Measurements from ENCODE around the gene PPFIBP2. TPM values are rescaled to one million over a fixed set of nuclear protein-coding genes. Genes with fewer than 3 reads are reported as not detected.

Gene PPFIBP2
- total and polyA plus RNA-seq, 2 of the 13 experiments (the other 11 are each of a cell fraction or from before 2014, with no cell fraction given), result 15.0 to 52.5 TPM

DNA sequence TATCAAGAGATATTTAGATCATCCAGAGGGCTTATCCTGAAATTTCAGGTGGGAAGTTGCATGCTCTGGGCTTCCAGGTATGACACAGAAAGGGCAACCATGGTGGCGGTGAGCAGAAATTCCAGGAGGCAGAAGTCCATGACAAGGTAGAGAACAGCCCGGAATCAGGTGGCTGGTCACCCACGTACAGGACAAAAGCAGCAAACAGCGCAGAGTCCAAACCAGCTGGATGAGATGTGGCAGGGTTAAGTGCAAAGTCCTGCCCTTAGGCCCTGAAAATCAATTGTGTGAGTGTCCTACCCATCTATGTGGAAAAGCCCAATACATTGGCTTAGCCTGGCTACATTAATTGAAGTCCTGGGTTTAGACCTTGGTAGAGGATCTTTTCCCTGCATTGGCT is 11.6 kb downstream of the PPFIBP2 start (continued):
- TF ChIP-seq, protein P1, sequence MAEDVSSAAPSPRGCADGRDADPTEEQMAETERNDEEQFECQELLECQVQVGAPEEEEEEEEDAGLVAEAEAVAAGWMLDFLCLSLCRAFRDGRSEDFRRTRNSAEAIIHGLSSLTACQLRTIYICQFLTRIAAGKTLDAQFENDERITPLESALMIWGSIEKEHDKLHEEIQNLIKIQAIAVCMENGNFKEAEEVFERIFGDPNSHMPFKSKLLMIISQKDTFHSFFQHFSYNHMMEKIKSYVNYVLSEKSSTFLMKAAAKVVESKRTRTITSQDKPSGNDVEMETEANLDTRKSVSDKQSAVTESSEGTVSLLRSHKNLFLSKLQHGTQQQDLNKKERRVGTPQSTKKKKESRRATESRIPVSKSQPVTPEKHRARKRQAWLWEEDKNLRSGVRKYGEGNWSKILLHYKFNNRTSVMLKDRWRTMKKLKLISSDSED (CRISPR knock-in tag; IDR thresholded peaks at IDR 0.05), result no peak
- TF ChIP-seq, protein P2, sequence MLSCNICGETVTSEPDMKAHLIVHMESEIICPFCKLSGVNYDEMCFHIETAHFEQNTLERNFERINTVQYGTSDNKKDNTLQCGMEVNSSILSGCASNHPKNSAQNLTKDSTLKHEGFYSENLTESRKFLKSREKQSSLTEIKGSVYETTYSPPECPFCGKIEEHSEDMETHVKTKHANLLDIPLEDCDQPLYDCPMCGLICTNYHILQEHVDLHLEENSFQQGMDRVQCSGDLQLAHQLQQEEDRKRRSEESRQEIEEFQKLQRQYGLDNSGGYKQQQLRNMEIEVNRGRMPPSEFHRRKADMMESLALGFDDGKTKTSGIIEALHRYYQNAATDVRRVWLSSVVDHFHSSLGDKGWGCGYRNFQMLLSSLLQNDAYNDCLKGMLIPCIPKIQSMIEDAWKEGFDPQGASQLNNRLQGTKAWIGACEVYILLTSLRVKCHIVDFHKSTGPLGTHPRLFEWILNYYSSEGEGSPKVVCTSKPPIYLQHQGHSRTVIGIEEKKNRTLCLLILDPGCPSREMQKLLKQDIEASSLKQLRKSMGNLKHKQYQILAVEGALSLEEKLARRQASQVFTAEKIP (CRISPR knock-in tag; IDR thresholded peaks at IDR 0.05; ENCODE audit: borderline replicate concordance), result no peak
- no peak for TF ChIP-seq KDM2A (CRISPR knock-in tag; IDR thresholded peaks at IDR 0.05; ENCODE audit: borderline replicate concordance, low read depth)
- no peak for TF ChIP-seq ZNF34 (CRISPR knock-in tag; IDR thresholded peaks at IDR 0.05; ENCODE audit: borderline replicate concordance)
- no peak for TF ChIP-seq SRSF4 (IDR thresholded peaks at IDR 0.05; ENCODE audit: low read depth, low read length, poor library complexity, severe bottlenecking)
- TF ChIP-seq YY1 (IDR thresholded peaks at IDR 0.05; ENCODE audit: insufficient read depth, insufficient replicate concordance, low read depth, low read length), result no peak
- TF ChIP-seq, protein P3, sequence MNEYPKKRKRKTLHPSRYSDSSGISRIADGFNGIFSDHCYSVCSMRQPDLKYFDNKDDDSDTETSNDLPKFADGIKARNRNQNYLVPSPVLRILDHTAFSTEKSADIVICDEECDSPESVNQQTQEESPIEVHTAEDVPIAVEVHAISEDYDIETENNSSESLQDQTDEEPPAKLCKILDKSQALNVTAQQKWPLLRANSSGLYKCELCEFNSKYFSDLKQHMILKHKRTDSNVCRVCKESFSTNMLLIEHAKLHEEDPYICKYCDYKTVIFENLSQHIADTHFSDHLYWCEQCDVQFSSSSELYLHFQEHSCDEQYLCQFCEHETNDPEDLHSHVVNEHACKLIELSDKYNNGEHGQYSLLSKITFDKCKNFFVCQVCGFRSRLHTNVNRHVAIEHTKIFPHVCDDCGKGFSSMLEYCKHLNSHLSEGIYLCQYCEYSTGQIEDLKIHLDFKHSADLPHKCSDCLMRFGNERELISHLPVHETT (CRISPR knock-in tag; conservative IDR thresholded peaks at IDR 0.05), result no peak
- no peak for TF ChIP-seq ZFP1 (CRISPR knock-in tag; IDR thresholded peaks at IDR 0.05)
- no peak for TF ChIP-seq PRPF4 (IDR thresholded peaks at IDR 0.05; ENCODE audit: low read depth, low read length, poor library complexity, severe bottlenecking)
- TF ChIP-seq ZNF746 (CRISPR knock-in tag; IDR thresholded peaks at IDR 0.05), result 0 out of 2 replicates have a peak, but pooled peaks have one; percentile 34
- no peak for TF ChIP-seq ZNF530 (CRISPR knock-in tag; IDR thresholded peaks at IDR 0.05; ENCODE audit: low read depth)
- no peak for TF ChIP-seq KLF6 (CRISPR knock-in tag; IDR thresholded peaks at IDR 0.05)
- TF ChIP-seq, protein P4, sequence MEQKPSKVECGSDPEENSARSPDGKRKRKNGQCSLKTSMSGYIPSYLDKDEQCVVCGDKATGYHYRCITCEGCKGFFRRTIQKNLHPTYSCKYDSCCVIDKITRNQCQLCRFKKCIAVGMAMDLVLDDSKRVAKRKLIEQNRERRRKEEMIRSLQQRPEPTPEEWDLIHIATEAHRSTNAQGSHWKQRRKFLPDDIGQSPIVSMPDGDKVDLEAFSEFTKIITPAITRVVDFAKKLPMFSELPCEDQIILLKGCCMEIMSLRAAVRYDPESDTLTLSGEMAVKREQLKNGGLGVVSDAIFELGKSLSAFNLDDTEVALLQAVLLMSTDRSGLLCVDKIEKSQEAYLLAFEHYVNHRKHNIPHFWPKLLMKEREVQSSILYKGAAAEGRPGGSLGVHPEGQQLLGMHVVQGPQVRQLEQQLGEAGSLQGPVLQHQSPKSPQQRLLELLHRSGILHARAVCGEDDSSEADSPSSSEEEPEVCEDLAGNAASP (CRISPR knock-in tag; IDR thresholded peaks at IDR 0.05; ENCODE audit: borderline replicate concordance), result no peak; the same call in 1 of the 2 replicates
- no peak for TF ChIP-seq FOXA1 (IDR thresholded peaks at IDR 0.05)
- no peak for TF ChIP-seq FOXA1 (CRISPR knock-in tag; IDR thresholded peaks at IDR 0.05)
- no peak for TF ChIP-seq CC2D1A (CRISPR knock-in tag; IDR thresholded peaks at IDR 0.05)
- no peak for TF ChIP-seq TAF1 (CRISPR knock-in tag; IDR thresholded peaks at IDR 0.05)
- no peak; the same call in 1 of the 2 replicates for TF ChIP-seq ARNTL (CRISPR knock-in tag; IDR thresholded peaks at IDR 0.05)
- no peak for TF ChIP-seq GATA4 (IDR thresholded peaks at IDR 0.05; ENCODE audit: borderline replicate concordance, low read depth)
- TF ChIP-seq, protein P5, sequence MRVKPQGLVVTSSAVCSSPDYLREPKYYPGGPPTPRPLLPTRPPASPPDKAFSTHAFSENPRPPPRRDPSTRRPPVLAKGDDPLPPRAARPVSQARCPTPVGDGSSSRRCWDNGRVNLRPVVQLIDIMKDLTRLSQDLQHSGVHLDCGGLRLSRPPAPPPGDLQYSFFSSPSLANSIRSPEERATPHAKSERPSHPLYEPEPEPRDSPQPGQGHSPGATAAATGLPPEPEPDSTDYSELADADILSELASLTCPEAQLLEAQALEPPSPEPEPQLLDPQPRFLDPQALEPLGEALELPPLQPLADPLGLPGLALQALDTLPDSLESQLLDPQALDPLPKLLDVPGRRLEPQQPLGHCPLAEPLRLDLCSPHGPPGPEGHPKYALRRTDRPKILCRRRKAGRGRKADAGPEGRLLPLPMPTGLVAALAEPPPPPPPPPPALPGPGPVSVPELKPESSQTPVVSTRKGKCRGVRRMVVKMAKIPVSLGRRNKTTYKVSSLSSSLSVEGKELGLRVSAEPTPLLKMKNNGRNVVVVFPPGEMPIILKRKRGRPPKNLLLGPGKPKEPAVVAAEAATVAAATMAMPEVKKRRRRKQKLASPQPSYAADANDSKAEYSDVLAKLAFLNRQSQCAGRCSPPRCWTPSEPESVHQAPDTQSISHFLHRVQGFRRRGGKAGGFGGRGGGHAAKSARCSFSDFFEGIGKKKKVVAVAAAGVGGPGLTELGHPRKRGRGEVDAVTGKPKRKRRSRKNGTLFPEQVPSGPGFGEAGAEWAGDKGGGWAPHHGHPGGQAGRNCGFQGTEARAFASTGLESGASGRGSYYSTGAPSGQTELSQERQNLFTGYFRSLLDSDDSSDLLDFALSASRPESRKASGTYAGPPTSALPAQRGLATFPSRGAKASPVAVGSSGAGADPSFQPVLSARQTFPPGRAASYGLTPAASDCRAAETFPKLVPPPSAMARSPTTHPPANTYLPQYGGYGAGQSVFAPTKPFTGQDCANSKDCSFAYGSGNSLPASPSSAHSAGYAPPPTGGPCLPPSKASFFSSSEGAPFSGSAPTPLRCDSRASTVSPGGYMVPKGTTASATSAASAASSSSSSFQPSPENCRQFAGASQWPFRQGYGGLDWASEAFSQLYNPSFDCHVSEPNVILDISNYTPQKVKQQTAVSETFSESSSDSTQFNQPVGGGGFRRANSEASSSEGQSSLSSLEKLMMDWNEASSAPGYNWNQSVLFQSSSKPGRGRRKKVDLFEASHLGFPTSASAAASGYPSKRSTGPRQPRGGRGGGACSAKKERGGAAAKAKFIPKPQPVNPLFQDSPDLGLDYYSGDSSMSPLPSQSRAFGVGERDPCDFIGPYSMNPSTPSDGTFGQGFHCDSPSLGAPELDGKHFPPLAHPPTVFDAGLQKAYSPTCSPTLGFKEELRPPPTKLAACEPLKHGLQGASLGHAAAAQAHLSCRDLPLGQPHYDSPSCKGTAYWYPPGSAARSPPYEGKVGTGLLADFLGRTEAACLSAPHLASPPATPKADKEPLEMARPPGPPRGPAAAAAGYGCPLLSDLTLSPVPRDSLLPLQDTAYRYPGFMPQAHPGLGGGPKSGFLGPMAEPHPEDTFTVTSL (CRISPR knock-in tag; IDR thresholded peaks at IDR 0.05; ENCODE audit: borderline replicate concordance), result peak; percentile 91
